ENCODE data around the gene CHRNA7.
"Not testable (repeated sequence)": the region's sequence is repeated elsewhere in the genome, so short reads cannot be mapped to it uniquely, and the experiment has no call there.

The CHRNA7 gene

DNA sequence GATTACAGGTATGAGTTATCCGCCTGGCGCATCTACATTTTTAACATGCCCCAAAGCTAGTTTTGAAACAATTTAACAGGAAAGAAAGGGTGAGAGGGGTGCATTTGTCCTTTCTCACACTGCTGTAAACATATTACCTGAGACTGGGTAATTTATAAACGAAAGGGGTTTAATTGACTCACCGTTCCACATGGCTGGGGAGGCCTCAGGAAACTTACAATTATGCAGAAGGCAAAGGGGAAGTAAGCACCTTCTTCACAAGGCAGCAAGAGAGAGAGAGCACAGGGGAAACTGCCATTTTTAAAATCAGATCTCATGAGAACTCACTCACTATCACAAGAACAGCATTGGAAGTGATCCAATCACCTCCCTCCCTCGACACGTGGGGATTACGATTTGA is 165.9 kb downstream of the CHRNA7 start:
- not testable (repeated sequence) for DNase-seq

DNA sequence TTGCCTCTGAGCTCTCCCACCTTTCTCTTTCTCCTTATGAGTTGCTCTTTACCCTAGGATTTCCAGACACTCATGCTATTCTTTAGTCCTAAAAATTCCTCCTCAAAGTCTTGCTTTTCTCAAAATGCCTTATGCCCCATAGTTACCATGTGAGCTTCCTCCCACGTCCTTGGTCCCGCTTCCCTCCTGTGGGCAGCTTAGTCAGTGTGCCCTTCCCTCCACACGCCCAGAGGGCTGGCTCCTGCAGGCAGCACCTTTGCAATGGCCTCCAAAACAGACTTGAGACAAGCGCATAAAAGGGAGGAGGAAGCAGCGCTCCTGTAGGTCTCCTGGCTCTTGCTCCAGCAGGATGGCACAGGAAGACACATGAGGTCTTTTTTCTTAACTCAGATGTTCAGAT is 168.6 kb downstream of the CHRNA7 start:
- DNase-seq, result not testable (repeated sequence)

DNA sequence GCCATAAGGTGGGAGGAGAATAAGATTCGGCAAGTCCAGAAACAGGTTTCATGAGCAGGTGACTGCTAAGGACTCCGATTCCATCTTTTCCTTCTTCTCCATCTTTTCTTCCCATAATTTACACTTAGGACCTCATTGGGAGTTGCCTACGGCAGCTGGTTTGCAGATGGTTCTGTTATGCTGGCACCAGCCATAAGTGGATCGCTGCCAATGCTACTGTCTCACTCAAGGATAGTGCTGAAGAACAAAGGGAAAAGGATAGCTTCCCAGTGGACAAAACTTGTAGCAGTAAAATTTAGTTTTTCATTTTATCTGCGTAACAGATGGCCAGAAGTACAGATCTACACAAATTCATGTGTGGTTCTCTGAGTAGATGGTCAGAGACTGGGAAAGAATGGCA is 178.8 kb downstream of the CHRNA7 start:
- not testable (repeated sequence) for DNase-seq

DNA sequence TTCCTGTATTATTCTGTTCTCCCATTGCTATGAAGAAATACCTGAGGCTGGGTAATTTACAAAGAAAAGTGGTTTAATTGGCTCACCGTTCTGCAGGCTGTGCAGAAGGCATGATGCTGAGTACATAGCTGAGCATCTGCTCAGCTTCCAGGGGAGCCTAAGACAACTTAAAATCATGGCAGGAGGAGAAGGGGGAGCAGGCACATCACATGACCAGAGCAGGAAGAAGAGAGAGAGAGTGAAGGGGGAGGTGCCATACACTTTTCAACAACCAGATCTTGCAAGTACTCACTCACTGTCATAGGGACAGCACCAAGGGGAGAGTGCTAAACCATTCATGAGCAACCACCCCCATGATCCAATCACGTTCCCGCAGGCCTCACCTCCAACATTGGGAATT is 188.4 kb downstream of the CHRNA7 start:
- no peak for DNase-seq
